Endothelial cell of umbilical vein (primary cell): Measurements from ENCODE around the gene MAPT. TPM values are rescaled to one million over a fixed set of nuclear protein-coding genes. Genes with fewer than 3 reads are reported as not detected.
"Not testable (repeated sequence)": the region's sequence is repeated elsewhere in the genome, so short reads cannot be mapped to it uniquely, and the experiment has no call there.

Experiments
- BruUV-seq: library from RNA; stranded (reverse); fragments of 400-500 nt; replicated peaks from 2 replicates; lab custom pipeline; 2021; lab: Mats Ljungman, UMichigan
- CTCF ChIA-PET: fragments of 300-600, 350-600 bp; sonication (Branson Sonifier 250); formaldehyde crosslinking; loops from one replicate; lab custom pipeline; 2021; ENCODE audit warnings: antibody characterized with exemption, inconsistent platforms; lab: Charles Lee
- POLR2A ChIA-PET: fragments of 300-600, 350-600 bp; sonication (Branson Sonifier 250); formaldehyde crosslinking; loops from one replicate; lab custom pipeline; 2021; ENCODE audit warnings: antibody characterized with exemption, inconsistent platforms; lab: Charles Lee
- DNase-seq: peaks from one replicate; pipeline ENCODE4 v3.0.0-alpha.2; 2011; ENCODE audit warnings: low read depth, low spot score
- FAIRE-seq: peaks from 2 replicates; lab custom pipeline; 2011; peaks lifted over from hg19 to GRCh38; lab: Jason Lieb, UNC
- H2AFZ ChIP-seq: 2 replicates; pipeline ENCODE4 v1.6.0; 2012; ENCODE audit warnings: low read depth, low read length, control low read depth, inconsistent platforms
- H3K27ac ChIP-seq: 2 replicates; pipeline ENCODE4 v1.5.1; 2011; ENCODE audit warnings: low read depth, mild to moderate bottlenecking, control low read depth, low read length, moderate library complexity; ENCODE audit not compliant: insufficient read depth
- H3K27me3 ChIP-seq, 2 experiments: 2 replicates each; pipeline versions ENCODE4 v1.6.0 to v1.6.1; 2011; ENCODE audit warnings: low read length in 2 of 2, mixed read lengths in 1 of 2; ENCODE audit not compliant: control insufficient read depth in 2 of 2, insufficient read depth in 2 of 2
- H3K36me3 ChIP-seq, 2 experiments: 2 replicates in 1 of 2; 3 replicates in 1 of 2; pipeline ENCODE4 v1.5.1; 2011; ENCODE audit warnings: low read length in 2 of 2, mild to moderate bottlenecking in 1 of 2, moderate library complexity in 1 of 2; ENCODE audit not compliant: control insufficient read depth in 2 of 2, insufficient read depth in 2 of 2; ENCODE audit errors: extremely low read depth in 1 of 2
- H3K4me1 ChIP-seq: 3 replicates; pipeline ENCODE4 v1.5.1; 2011; ENCODE audit warnings: mild to moderate bottlenecking, low read length; ENCODE audit not compliant: control insufficient read depth, insufficient read depth; ENCODE audit errors: extremely low read depth
- H3K4me2 ChIP-seq: 2 replicates; pipeline ENCODE4 v1.6.1; 2011; ENCODE audit warnings: low read length, control low read depth, mixed read lengths; ENCODE audit not compliant: insufficient read depth
- H3K4me3 ChIP-seq, 3 experiments: fragments of 200-600 bp in 1 of 3; sonication (generic), shearing (Covaris generic) in 1 of 3; replicated peaks in 1 of 3; 2 replicates each; pipeline ENCODE4 v1.5.1; 2011 to 2016; ENCODE audit warnings: control low read depth in 3 of 3, low read length in 3 of 3, mild to moderate bottlenecking in 2 of 3, inconsistent platforms in 1 of 3, low read depth in 1 of 3, moderate library complexity in 1 of 3; ENCODE audit not compliant: insufficient read depth in 1 of 3
- H3K79me2 ChIP-seq: 2 replicates; pipeline ENCODE4 v1.6.0; 2012; ENCODE audit warnings: low read length, inconsistent platforms; ENCODE audit not compliant: control insufficient read depth, insufficient read depth
- H3K9ac ChIP-seq: replicated peaks from 2 replicates; pipeline ENCODE3; 2011; ENCODE audit warnings: low read length, control low read depth; ENCODE audit not compliant: insufficient read depth; ENCODE audit errors: extremely low read depth
- H3K9me1 ChIP-seq: replicated peaks from 3 replicates; pipeline ENCODE4 v1.6.0; 2011; ENCODE audit warnings: mild to moderate bottlenecking, low read length; ENCODE audit not compliant: control insufficient read depth, insufficient read depth; ENCODE audit errors: extremely low read depth
- H3K9me3 ChIP-seq: replicated peaks from 2 replicates; pipeline ENCODE4 v1.5.1; 2012; ENCODE audit warnings: low read length, inconsistent platforms; ENCODE audit not compliant: control insufficient read depth, insufficient read depth
- H4K20me1 ChIP-seq: replicated peaks from 2 replicates; pipeline ENCODE3; 2011; ENCODE audit warnings: mild to moderate bottlenecking, low read length; ENCODE audit not compliant: control insufficient read depth, insufficient read depth; ENCODE audit errors: extremely low read depth
- EZH2 ChIP-seq: IDR thresholded peaks from 2 replicates; pipeline ENCODE4 v1.6.1; 2012; ENCODE audit warnings: borderline replicate concordance, low read depth, mild to moderate bottlenecking, moderate library complexity, low read length, inconsistent platforms; ENCODE audit not compliant: severe bottlenecking
- MYC ChIP-seq: IDR thresholded peaks from one replicate; pipeline ENCODE4 v1.6.1; 2011; ENCODE audit warnings: mild to moderate bottlenecking, low read depth, low read length
- POLR2AphosphoS5 ChIP-seq: IDR thresholded peaks from 2 replicates; pipeline ENCODE4 v1.6.1; 2012; ENCODE audit warnings: low read depth, mild to moderate bottlenecking, control low read depth, low read length, moderate library complexity; ENCODE audit not compliant: insufficient read depth
- dilution Hi-C: fragments of 300-500 bp; cut with MboI; formaldehyde crosslinking; loops from one replicate; pipeline ENCODE4 v1.15.0; 2019; ENCODE audit warnings: low sequenced_read_pairs; ENCODE audit not compliant: extremely low pct_ligation_motif_present
- intact Hi-C: fragments of 100-400 bp; cut with micrococcal nuclease; formaldehyde crosslinking; loops from one replicate; pipeline ENCODE4 v1.10.0; 2022
- polyA plus RNA-seq, 4 experiments: library from polyadenylated mRNA; depleted of rRNA in 3 of 4; stranded (reverse) in 3 of 4; unstranded in 1 of 4; fragments of >200 nt; gene quantifications; 2 replicates each; pipeline versions ENCODE4 v1.2.1 to v1.2.3, GENCODE V29; 2011 to 2012; ENCODE audit warnings: missing spikeins in 1 of 4
- total RNA-seq: library from RNA; stranded (reverse); gene quantifications from 2 replicates; pipeline ENCODE4 v1.2.3, GENCODE V29; 2021
- TF ChIP-seq, protein P1 (sequence below): IDR thresholded peaks from 2 replicates; pipeline ENCODE4 v1.6.1; 2011; ENCODE audit not compliant: insufficient read depth, insufficient read length
- TF ChIP-seq, protein P2 (sequence below), 2 donors: IDR thresholded peaks; 1 replicate in 1 of 2; 2 replicates in 1 of 2; pipeline ENCODE4 v1.5.1; 2011; ENCODE audit warnings: low read length in 2 of 2, mild to moderate bottlenecking in 2 of 2, moderate library complexity in 2 of 2, control low read depth in 1 of 2, inconsistent platforms in 1 of 2, low read depth in 1 of 2; ENCODE audit not compliant: insufficient read depth in 1 of 2; ENCODE audit errors: extremely low read depth in 1 of 2

The MAPT gene
- total and polyA plus RNA-seq, 2 donors (not counting 3 experiments of a cell fraction or from before 2014, with no cell fraction given): 0.04 to 0.51 TPM

DNA sequence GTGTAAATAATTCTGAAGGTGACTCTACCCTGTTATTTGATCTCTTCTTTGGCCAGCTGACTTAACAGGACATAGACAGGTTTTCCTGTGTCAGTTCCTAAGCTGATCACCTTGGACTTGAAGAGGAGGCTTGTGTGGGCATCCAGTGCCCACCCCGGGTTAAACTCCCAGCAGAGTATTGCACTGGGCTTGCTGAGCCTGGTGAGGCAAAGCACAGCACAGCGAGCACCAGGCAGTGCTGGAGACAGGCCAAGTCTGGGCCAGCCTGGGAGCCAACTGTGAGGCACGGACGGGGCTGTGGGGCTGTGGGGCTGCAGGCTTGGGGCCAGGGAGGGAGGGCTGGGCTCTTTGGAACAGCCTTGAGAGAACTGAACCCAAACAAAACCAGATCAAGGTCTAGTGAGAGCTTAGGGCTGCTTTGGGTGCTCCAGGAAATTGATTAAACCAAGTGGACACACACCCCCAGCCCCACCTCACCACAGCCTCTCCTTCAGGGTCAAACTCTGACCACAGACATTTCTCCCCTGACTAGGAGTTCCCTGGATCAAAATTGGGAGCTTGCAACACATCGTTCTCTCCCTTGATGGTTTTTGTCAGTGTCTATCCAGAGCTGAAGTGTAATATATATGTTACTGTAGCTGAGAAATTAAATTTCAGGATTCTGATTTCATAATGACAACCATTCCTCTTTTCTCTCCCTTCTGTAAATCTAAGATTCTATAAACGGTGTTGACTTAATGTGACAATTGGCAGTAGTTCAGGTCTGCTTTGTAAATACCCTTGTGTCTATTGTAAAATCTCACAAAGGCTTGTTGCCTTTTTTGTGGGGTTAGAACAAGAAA lies 109.8 kb downstream of the MAPT start:
- H3K36me3 ChIP-seq: no peaks in the 10 kb centered on the region
- H3K9ac ChIP-seq: no peak overlapping the region
- no peak overlapping the region for H2AFZ ChIP-seq
- no peaks in the 10 kb centered on the region for H3K9me1 ChIP-seq
- dilution Hi-C loops (no loop called here), intact Hi-C loops (loop anchor here (5.0 kb wide), 1 partner anchor 188 kb away; the partner anchor contains the start of gene KANSL1)
- H3K79me2 ChIP-seq: no peaks in the 10 kb centered on the region
- no peak overlapping the region for H3K27ac ChIP-seq
- FAIRE-seq: no peak
- H3K9me3 ChIP-seq: no peaks in the 10 kb centered on the region
- H3K27me3 ChIP-seq: no peaks in the 10 kb centered on the region
- no peak overlapping the region for H3K4me3 ChIP-seq
- no TSS peak for BruUV-seq
- POLR2A ChIA-PET: no interaction called here
- TF ChIP-seq, protein P1, sequence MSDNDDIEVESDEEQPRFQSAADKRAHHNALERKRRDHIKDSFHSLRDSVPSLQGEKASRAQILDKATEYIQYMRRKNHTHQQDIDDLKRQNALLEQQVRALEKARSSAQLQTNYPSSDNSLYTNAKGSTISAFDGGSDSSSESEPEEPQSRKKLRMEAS: no peak
- TF ChIP-seq, protein P2, sequence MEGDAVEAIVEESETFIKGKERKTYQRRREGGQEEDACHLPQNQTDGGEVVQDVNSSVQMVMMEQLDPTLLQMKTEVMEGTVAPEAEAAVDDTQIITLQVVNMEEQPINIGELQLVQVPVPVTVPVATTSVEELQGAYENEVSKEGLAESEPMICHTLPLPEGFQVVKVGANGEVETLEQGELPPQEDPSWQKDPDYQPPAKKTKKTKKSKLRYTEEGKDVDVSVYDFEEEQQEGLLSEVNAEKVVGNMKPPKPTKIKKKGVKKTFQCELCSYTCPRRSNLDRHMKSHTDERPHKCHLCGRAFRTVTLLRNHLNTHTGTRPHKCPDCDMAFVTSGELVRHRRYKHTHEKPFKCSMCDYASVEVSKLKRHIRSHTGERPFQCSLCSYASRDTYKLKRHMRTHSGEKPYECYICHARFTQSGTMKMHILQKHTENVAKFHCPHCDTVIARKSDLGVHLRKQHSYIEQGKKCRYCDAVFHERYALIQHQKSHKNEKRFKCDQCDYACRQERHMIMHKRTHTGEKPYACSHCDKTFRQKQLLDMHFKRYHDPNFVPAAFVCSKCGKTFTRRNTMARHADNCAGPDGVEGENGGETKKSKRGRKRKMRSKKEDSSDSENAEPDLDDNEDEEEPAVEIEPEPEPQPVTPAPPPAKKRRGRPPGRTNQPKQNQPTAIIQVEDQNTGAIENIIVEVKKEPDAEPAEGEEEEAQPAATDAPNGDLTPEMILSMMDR (IDR thresholded peaks at IDR 0.05; ENCODE audit: extremely low read depth in 1 of 2, insufficient read depth in 1 of 2, low read depth in 1 of 2, low read length in 2 of 2): no peak
- TF ChIP-seq POLR2AphosphoS5 (no peak), MYC (no peak), EZH2 (no peak)
- H3K4me1 ChIP-seq: no peaks in the 10 kb centered on the region
- DNase-seq: no peak
- no peaks in the 10 kb centered on the region for H4K20me1 ChIP-seq
- CTCF ChIA-PET: interaction anchor here (0.6 to 5.2 kb wide), 10 partner anchors 9 to 283 kb away, joined by 3 to 46 read pairs (median 4); no protein-coding TSS in a partner anchor
- H3K4me2 ChIP-seq: no peak overlapping the region

DNA sequence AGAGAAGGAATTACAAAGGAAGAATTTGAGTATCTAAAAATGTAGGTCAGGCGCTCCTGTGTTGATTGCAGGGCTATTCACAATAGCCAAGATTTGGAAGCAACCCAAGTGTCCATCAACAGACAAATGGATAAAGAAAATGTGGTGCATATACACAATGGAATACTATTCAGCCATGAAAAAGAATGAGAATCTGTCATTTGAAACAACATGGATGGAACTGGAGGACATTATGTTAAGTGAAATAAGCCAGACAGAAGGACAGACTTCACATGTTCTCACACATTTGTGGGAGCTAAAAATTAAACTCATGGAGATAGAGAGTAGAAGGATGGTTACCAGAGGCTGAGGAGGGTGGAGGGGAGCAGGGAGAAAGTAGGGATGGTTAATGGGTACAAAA lies 111.7 kb downstream of the MAPT start:
- H3K79me2 ChIP-seq, DNase-seq, H3K4me1 ChIP-seq, intact Hi-C loops, BruUV-seq, H3K9me3 ChIP-seq, H3K9ac ChIP-seq, H4K20me1 ChIP-seq, H3K4me3 ChIP-seq, H3K36me3 ChIP-seq, POLR2A ChIA-PET, FAIRE-seq, H3K4me2 ChIP-seq, H3K27ac ChIP-seq, H3K27me3 ChIP-seq, dilution Hi-C loops, H3K9me1 ChIP-seq, H2AFZ ChIP-seq: not testable (repeated sequence)
- CTCF ChIA-PET: interaction anchor here (2.4 kb wide), 1 partner anchor 207 kb away, joined by 12 read pairs; no protein-coding TSS in a partner anchor
